GM12878 (cell line): ENCODE measurements around the gene HMHB1. TPM values are rescaled to one million over a fixed set of nuclear protein-coding genes. Genes with fewer than 3 reads are reported as not detected.

Experiments
- ATAC-seq: fragments of 200-7000 bp; cut with Tn5 transposase; 3 replicates; pipeline ENCODE4 v1.9.1; 2020; ENCODE audit warnings: mild to moderate bottlenecking, moderate library complexity
- BruUV-seq: library from RNA; stranded (reverse); fragments of 400-500 nt; replicated peaks from 2 replicates; lab custom pipeline; 2021; lab: Mats Ljungman, UMichigan
- CTCF ChIA-PET: fragments of 300-600 bp; sonication (Branson Sonifier 250); formaldehyde crosslinking; extraction: SDS; loops from one replicate; lab custom pipeline; 2021; ENCODE audit warnings: inconsistent platforms; lab: Yijun Ruan, JAX
- POLR2A ChIA-PET: fragments of 350-600 bp; formaldehyde crosslinking; extraction: SDS; loops from one replicate; lab custom pipeline; 2021; ENCODE audit warnings: inconsistent platforms; lab: Charles Lee
- RAD21 ChIA-PET: fragments of 300-600 bp; sonication (Branson Sonifier 250); formaldehyde crosslinking; loops from one replicate; lab custom pipeline; 2023; ENCODE audit warnings: antibody characterized with exemption; ENCODE audit not compliant: unreplicated experiment; lab: Charles Lee
- SMC1A ChIA-PET: fragments of 300-600 bp; sonication (Branson Sonifier 250); formaldehyde crosslinking; loops from one replicate; lab custom pipeline; 2023; ENCODE audit not compliant: unreplicated experiment, uncharacterized antibody; lab: Charles Lee
- DNase-seq: peaks from one replicate; pipeline ENCODE4 v3.0.0-alpha.2; 2011; ENCODE audit warnings: low read depth, low spot score
- FAIRE-seq: peaks from 3 replicates; lab custom pipeline; 2011; peaks lifted over from hg19 to GRCh38; lab: Jason Lieb, UNC
- H2AFZ ChIP-seq: 2 replicates; pipeline ENCODE4 v1.6.0; 2011; ENCODE audit warnings: low read depth, low read length, control low read depth; ENCODE audit not compliant: control insufficient read depth
- H3K27ac ChIP-seq: 2 replicates; pipeline ENCODE4 v1.5.1; 2011; ENCODE audit warnings: control low read depth; ENCODE audit not compliant: control insufficient read depth, insufficient read depth
- H3K27me3 ChIP-seq, 2 experiments: replicated peaks in 1 of 2; 2 replicates each; pipeline versions ENCODE4 v1.6.0 to v1.6.1; 2011; ENCODE audit warnings: low read length in 1 of 2; ENCODE audit not compliant: control insufficient read depth in 2 of 2, insufficient read depth in 2 of 2
- H3K36me3 ChIP-seq, 2 experiments: 2 replicates each; pipeline ENCODE4 v1.5.1; 2011; ENCODE audit warnings: low read length in 1 of 2; ENCODE audit not compliant: control insufficient read depth in 2 of 2, insufficient read depth in 2 of 2
- H3K4me1 ChIP-seq: 2 replicates; pipeline ENCODE4 v1.6.1; 2011; ENCODE audit warnings: mild to moderate bottlenecking, low read length, moderate library complexity, mixed read lengths; ENCODE audit not compliant: control insufficient read depth, insufficient read depth
- H3K4me2 ChIP-seq: 2 replicates; pipeline ENCODE4 v1.6.0; 2011; ENCODE audit warnings: control low read depth; ENCODE audit not compliant: control insufficient read depth, insufficient read depth
- H3K4me3 ChIP-seq: fragments of 200-600 bp; sonication (generic); 2 replicates; pipeline ENCODE4 v1.5.1; 2016
- H3K79me2 ChIP-seq: 2 replicates; pipeline ENCODE4 v1.6.0; 2011; ENCODE audit warnings: low read length; ENCODE audit not compliant: control insufficient read depth, insufficient read depth
- H3K9ac ChIP-seq: 2 replicates; pipeline ENCODE4 v1.8.0; 2011; ENCODE audit warnings: low read length, control low read depth, mixed read lengths; ENCODE audit not compliant: control insufficient read depth, insufficient read depth
- H3K9me3 ChIP-seq: replicated peaks from 3 replicates; pipeline ENCODE4 v1.5.1; 2011; ENCODE audit warnings: mild to moderate bottlenecking, low read length; ENCODE audit not compliant: control insufficient read depth, insufficient read depth
- H4K20me1 ChIP-seq: 2 replicates; pipeline ENCODE4 v1.6.0; 2011; ENCODE audit not compliant: control insufficient read depth, insufficient read depth
- BACH1 ChIP-seq: fragments of 450-650 bp; IDR thresholded peaks from 2 replicates; pipeline ENCODE4 v1.6.1; 2017; ENCODE audit warnings: mild to moderate bottlenecking, borderline replicate concordance
- CHD4 ChIP-seq: fragments of 200-600 bp; sonication (generic); IDR thresholded peaks from 2 replicates; pipeline ENCODE4 v1.6.1; 2016; ENCODE audit warnings: mild to moderate bottlenecking
- CTCF ChIP-seq, 3 experiments: IDR thresholded peaks in 2 of 3; conservative IDR thresholded peaks in 1 of 3; 2 replicates each; pipeline ENCODE4 v1.5.1; 2011; ENCODE audit warnings: low read depth in 3 of 3, low read length in 3 of 3, mild to moderate bottlenecking in 3 of 3, control low read depth in 2 of 3, moderate library complexity in 2 of 3, inconsistent platforms in 1 of 3, mixed read lengths in 1 of 3; ENCODE audit not compliant: control insufficient read depth in 2 of 3, insufficient read depth in 1 of 3; ENCODE audit errors: extremely low read depth in 1 of 3
- ESRRA ChIP-seq: IDR thresholded peaks from 2 replicates; pipeline ENCODE4 v1.6.1; 2012; ENCODE audit warnings: mild to moderate bottlenecking, low read length, improper control_type of control experiment
- NFYA ChIP-seq: IDR thresholded peaks from 2 replicates; pipeline ENCODE4 v1.6.1; 2011; ENCODE audit warnings: low read depth, mild to moderate bottlenecking, low read length, improper control_type of control experiment, borderline replicate concordance
- NR2C1 ChIP-seq: fragments of 450-650 bp; IDR thresholded peaks from 2 replicates; pipeline ENCODE4 v1.6.1; 2017; ENCODE audit warnings: antibody characterized with exemption, mild to moderate bottlenecking, moderate library complexity
- PML ChIP-seq: IDR thresholded peaks from 2 replicates; pipeline ENCODE4 v1.6.1; 2012; ENCODE audit warnings: low read length, inconsistent platforms
- POLR2AphosphoS5 ChIP-seq: IDR thresholded peaks from 2 replicates; pipeline ENCODE4 v1.6.1; 2011; ENCODE audit warnings: mild to moderate bottlenecking, low read length, inconsistent platforms
- REST ChIP-seq: IDR thresholded peaks from 2 replicates; pipeline ENCODE4 v1.6.1; 2012; ENCODE audit warnings: mild to moderate bottlenecking, low read depth, low read length
- RUNX3 ChIP-seq: IDR thresholded peaks from 2 replicates; pipeline ENCODE4 v1.6.1; 2012; ENCODE audit warnings: low read length, inconsistent platforms
- SREBF2 ChIP-seq: IDR thresholded peaks from 2 replicates; pipeline ENCODE4 v1.6.1; 2012; ENCODE audit warnings: mild to moderate bottlenecking, low read length
- STAT3 ChIP-seq: IDR thresholded peaks from 2 replicates; pipeline ENCODE4 v1.6.1; 2011; ENCODE audit warnings: low read depth, low read length, improper control_type of control experiment
- ZNF274 ChIP-seq: IDR thresholded peaks from one replicate; pipeline ENCODE4 v1.8.0; 2011; ENCODE audit not compliant: insufficient read length, insufficient read depth
- ZNF384 ChIP-seq: IDR thresholded peaks from 2 replicates; pipeline ENCODE4 v1.6.1; 2012; ENCODE audit warnings: low read depth, mild to moderate bottlenecking, low read length, improper control_type of control experiment, borderline replicate concordance
- WGBS: methylation state at CpG from one replicate; pipeline ENCODE4 v1.1.6; 2016; ENCODE audit warnings: low lambda C conversion rate; ENCODE audit not compliant: insufficient replicate concordance, insufficient coverage; ENCODE audit errors: missing lambda C conversion rate; 5-methylcytosine and 5-hydroxymethylcytosine counted together
- in situ Hi-C: fragments of 300-500 bp; cut with MboI; formaldehyde crosslinking; loops from 9 replicates; pipeline ENCODE4 v1.14.3; 2018; ENCODE audit warnings: mixed read lengths
- intact Hi-C: fragments of 100-400 bp; cut with micrococcal nuclease; formaldehyde crosslinking; loops from one replicate; pipeline ENCODE4 v1.14.2; 2022; ENCODE audit not compliant: unreplicated experiment
- polyA plus RNA-seq, 11 experiments: library from polyadenylated mRNA; depleted of rRNA in 4 of 11; unstranded in 6 of 11; stranded (reverse) in 5 of 11; fragments of >200 nt; fragmentation: Nextera tagmentation in 4 of 11; fragmentation: Illumina TruSeq in 1 of 11; extraction: Ambion mirVana in 4 of 11; extraction: Trizol in 1 of 11; gene quantifications; 1 replicate in 1 of 11; 2 replicates in 10 of 11; pipeline versions ENCODE4 v1.2.1 to v1.2.3, GENCODE V29; 2011 to 2016; ENCODE audit warnings: inconsistent platforms in 2 of 11, missing spikeins in 2 of 11, low read depth in 1 of 11
- total RNA-seq, 4 experiments: library from RNA; depleted of rRNA in 3 of 4; stranded (reverse); fragments of >200 nt in 3 of 4; fragmentation: Illumina TruSeq in 1 of 4; extraction: Trizol in 1 of 4; gene quantifications; 2 replicates each; pipeline versions ENCODE4 v1.2.1 to v1.2.3, GENCODE V29; 2013 to 2021
- TF ChIP-seq, protein P1 (sequence below): fragments of 450-650 bp; IDR thresholded peaks from 2 replicates; pipeline ENCODE4 v1.6.1; 2016; ENCODE audit warnings: mild to moderate bottlenecking, moderate library complexity, borderline replicate concordance

The HMHB1 gene
- total and polyA plus RNA-seq, 10 of the 15 experiments (the other 5 are each of a cell fraction or from before 2014, with no cell fraction given) = 0.45 to 20.3 (median 4.6) TPM

GRCh38 chr5:143836161-143836725 is 24.3 kb downstream of the HMHB1 start:
- Histone ChIP-seq H3K4me2 (no peak overlapping the region), H2AFZ (no peak overlapping the region), H3K9ac (no peak overlapping the region), H3K27ac (no peak overlapping the region), H3K4me1 (no peaks in the 10 kb centered on the region), H3K79me2 (no peaks in the 10 kb centered on the region), H3K9me3 (no peaks in the 10 kb centered on the region), H4K20me1 (no peaks in the 10 kb centered on the region), H3K4me3 (no peak overlapping the region), H3K27me3 (no peaks in the 10 kb centered on the region), H3K36me3 (no peaks in the 10 kb centered on the region)
- WGBS = 80% methylated on average over 2 of the region's 2 CpGs
- no peak for DNase-seq
- ChIA-PET CTCF (interaction anchor here (1.2 to 1.4 kb wide), 2 partner anchors 10 to 132 kb away, joined by 5 read pairs; no protein-coding TSS in a partner anchor), SMC1A (interaction anchor here (1.1 to 1.4 kb wide), 2 partner anchors 12 to 13 kb away, joined by 3 to 4 read pairs; no protein-coding TSS in a partner anchor), POLR2A (no interaction called here), RAD21 (no interaction called here)
- BruUV-seq = no TSS peak
- intact Hi-C loops (no loop called here), in situ Hi-C loops (no loop called here)
- no peak for ATAC-seq
- FAIRE-seq = no peak
- TF ChIP-seq ZNF384 = no peak
- no peak for TF ChIP-seq CTCF (IDR thresholded peaks at IDR 0.05 in 2 of 3, conservative IDR thresholded peaks at IDR 0.05 in 1 of 3; ENCODE audit: control insufficient read depth in 2 of 3, extremely low read depth in 1 of 3, insufficient read depth in 1 of 3, low read depth in 3 of 3, low read length in 3 of 3)
- TF ChIP-seq NFYA = no peak
- TF ChIP-seq ESRRA = no peak
- TF ChIP-seq RUNX3 = no peak
- no peak for TF ChIP-seq REST
- TF ChIP-seq SREBF2 = no peak
- no peak for TF ChIP-seq PML
- no peak for TF ChIP-seq STAT3
- TF ChIP-seq ZNF274 = no peak
- no peak for TF ChIP-seq CHD4
- TF ChIP-seq POLR2AphosphoS5 = no peak
- TF ChIP-seq NR2C1 = no peak
- TF ChIP-seq BACH1 = no peak
- TF ChIP-seq, protein P1, sequence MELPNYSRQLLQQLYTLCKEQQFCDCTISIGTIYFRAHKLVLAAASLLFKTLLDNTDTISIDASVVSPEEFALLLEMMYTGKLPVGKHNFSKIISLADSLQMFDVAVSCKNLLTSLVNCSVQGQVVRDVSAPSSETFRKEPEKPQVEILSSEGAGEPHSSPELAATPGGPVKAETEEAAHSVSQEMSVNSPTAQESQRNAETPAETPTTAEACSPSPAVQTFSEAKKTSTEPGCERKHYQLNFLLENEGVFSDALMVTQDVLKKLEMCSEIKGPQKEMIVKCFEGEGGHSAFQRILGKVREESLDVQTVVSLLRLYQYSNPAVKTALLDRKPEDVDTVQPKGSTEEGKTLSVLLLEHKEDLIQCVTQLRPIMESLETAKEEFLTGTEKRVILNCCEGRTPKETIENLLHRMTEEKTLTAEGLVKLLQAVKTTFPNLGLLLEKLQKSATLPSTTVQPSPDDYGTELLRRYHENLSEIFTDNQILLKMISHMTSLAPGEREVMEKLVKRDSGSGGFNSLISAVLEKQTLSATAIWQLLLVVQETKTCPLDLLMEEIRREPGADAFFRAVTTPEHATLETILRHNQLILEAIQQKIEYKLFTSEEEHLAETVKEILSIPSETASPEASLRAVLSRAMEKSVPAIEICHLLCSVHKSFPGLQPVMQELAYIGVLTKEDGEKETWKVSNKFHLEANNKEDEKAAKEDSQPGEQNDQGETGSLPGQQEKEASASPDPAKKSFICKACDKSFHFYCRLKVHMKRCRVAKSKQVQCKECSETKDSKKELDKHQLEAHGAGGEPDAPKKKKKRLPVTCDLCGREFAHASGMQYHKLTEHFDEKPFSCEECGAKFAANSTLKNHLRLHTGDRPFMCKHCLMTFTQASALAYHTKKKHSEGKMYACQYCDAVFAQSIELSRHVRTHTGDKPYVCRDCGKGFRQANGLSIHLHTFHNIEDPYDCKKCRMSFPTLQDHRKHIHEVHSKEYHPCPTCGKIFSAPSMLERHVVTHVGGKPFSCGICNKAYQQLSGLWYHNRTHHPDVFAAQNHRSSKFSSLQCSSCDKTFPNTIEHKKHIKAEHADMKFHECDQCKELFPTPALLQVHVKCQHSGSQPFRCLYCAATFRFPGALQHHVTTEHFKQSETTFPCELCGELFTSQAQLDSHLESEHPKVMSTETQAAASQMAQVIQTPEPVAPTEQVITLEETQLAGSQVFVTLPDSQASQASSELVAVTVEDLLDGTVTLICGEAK = no peak
